HepG2 (cell line): ENCODE data around the gene MRPL30. TPM values are rescaled to one million over a fixed set of nuclear protein-coding genes. Genes with fewer than 3 reads are reported as not detected.
A peak's percentile ranks its signal among the peaks of the same experiment; 100 is the strongest.

Experiments used
- ATAD3A ChIP-seq: sonication (generic); formaldehyde crosslinking; IDR thresholded peaks from 2 replicates; pipeline ENCODE4 v1.4.0; 2020; ENCODE audit warnings: missing genetic modification reagents
- BORCS8-MEF2B ChIP-seq: sonication (generic); formaldehyde crosslinking; IDR thresholded peaks from 2 replicates; pipeline ENCODE4 v1.8.0; 2022; ENCODE audit warnings: mild to moderate bottlenecking, missing genetic modification reagents
- DNMT1 ChIP-seq: sonication (generic); formaldehyde crosslinking; IDR thresholded peaks from 2 replicates; pipeline ENCODE4 v1.5.1; 2020; ENCODE audit warnings: mild to moderate bottlenecking, missing genetic modification reagents
- GPN1 ChIP-seq: sonication (generic); formaldehyde crosslinking; IDR thresholded peaks from 2 replicates; pipeline ENCODE4 v1.5.1; 2020; ENCODE audit warnings: missing genetic modification reagents, borderline replicate concordance
- HDAC2 ChIP-seq: sonication (generic); formaldehyde crosslinking; IDR thresholded peaks from 2 replicates; pipeline ENCODE4 v1.4.0; 2020; ENCODE audit warnings: missing genetic modification reagents
- HNRNPH1 ChIP-seq: fragments of 200-400 bp; formaldehyde crosslinking; optimal IDR thresholded peaks from 2 replicates; pipeline ENCODE3; 2017; ENCODE audit warnings: mild to moderate bottlenecking, low read depth, low read length
- NONO ChIP-seq, 2 experiments: fragments of 450-650 bp in 1 of 2; sonication (generic) in 1 of 2; formaldehyde crosslinking in 1 of 2; IDR thresholded peaks in 1 of 2; conservative IDR thresholded peaks in 1 of 2; 2 replicates each; pipeline versions ENCODE4 v1.6.1 to v1.8.0; 2017 to 2022; ENCODE audit warnings: mild to moderate bottlenecking in 1 of 2, missing genetic modification reagents in 1 of 2, moderate library complexity in 1 of 2
- SPEN ChIP-seq: sonication (generic); formaldehyde crosslinking; IDR thresholded peaks from 2 replicates; pipeline ENCODE4 v1.5.1; 2020; ENCODE audit warnings: low read depth, mild to moderate bottlenecking, missing genetic modification reagents
- STAG1 ChIP-seq: sonication (generic); formaldehyde crosslinking; IDR thresholded peaks from 2 replicates; pipeline ENCODE4 v1.4.0; 2020; ENCODE audit warnings: missing genetic modification reagents
- STAT5B ChIP-seq: sonication (generic); formaldehyde crosslinking; IDR thresholded peaks from 2 replicates; pipeline ENCODE4 v1.4.0; 2020; ENCODE audit warnings: missing genetic modification reagents
- ZNF20 ChIP-seq: sonication (generic); formaldehyde crosslinking; IDR thresholded peaks from 2 replicates; pipeline ENCODE4 v1.4.0; 2020; ENCODE audit warnings: mild to moderate bottlenecking, moderate library complexity, missing genetic modification reagents
- ZNF446 ChIP-seq: sonication (generic); formaldehyde crosslinking; IDR thresholded peaks from 2 replicates; pipeline ENCODE4 v1.5.0; 2020; ENCODE audit warnings: mild to moderate bottlenecking, missing genetic modification reagents
- ZNF746 ChIP-seq: sonication (generic); formaldehyde crosslinking; IDR thresholded peaks from 2 replicates; pipeline ENCODE4 v1.8.0; 2022; ENCODE audit warnings: mild to moderate bottlenecking, missing genetic modification reagents
- ZNF782 ChIP-seq: sonication (generic); formaldehyde crosslinking; IDR thresholded peaks from 2 replicates; pipeline ENCODE4 v1.4.0; 2020; ENCODE audit warnings: missing genetic modification reagents, mild to moderate bottlenecking, borderline replicate concordance
- ZSCAN12 ChIP-seq: sonication (generic); formaldehyde crosslinking; IDR thresholded peaks from 2 replicates; pipeline ENCODE4 v1.9.0; 2021; ENCODE audit warnings: mild to moderate bottlenecking, missing genetic modification reagents
- polyA plus RNA-seq, 8 experiments: library from polyadenylated mRNA; depleted of rRNA in 3 of 8; stranded (reverse) in 7 of 8; unstranded in 1 of 8; fragments of >200 nt; fragmentation: Illumina TruSeq in 4 of 8; extraction: Trizol in 4 of 8; gene quantifications; 2 replicates each; pipeline versions ENCODE4 v1.2.1 to v1.2.3, GENCODE V29; 2011 to 2016; ENCODE audit warnings: low read depth in 4 of 8, missing spikeins in 1 of 8, mixed read lengths in 1 of 8; ENCODE audit not compliant: insufficient read depth in 1 of 8
- total RNA-seq, 5 experiments: library from RNA; depleted of rRNA; stranded (reverse); fragments of >200 nt; fragmentation: Illumina TruSeq; extraction: Trizol; gene quantifications; 2 replicates each; pipeline ENCODE4 v1.2.3, GENCODE V29; 2016; ENCODE audit warnings: low read depth in 1 of 5
- TF ChIP-seq, protein P1 (sequence below): IDR thresholded peaks from 2 replicates; pipeline ENCODE4 v1.6.1; 2016; ENCODE audit warnings: low read depth, borderline replicate concordance
- TF ChIP-seq, protein P2 (sequence below): IDR thresholded peaks from 2 replicates; pipeline ENCODE4 v1.6.1; 2016
- TF ChIP-seq, protein P3 (sequence below): sonication (generic); formaldehyde crosslinking; IDR thresholded peaks from 2 replicates; pipeline ENCODE4 v1.4.0; 2020; ENCODE audit warnings: missing genetic modification reagents
- TF ChIP-seq, protein P4 (sequence below): sonication (generic); formaldehyde crosslinking; IDR thresholded peaks from 2 replicates; pipeline ENCODE4 v1.4.0; 2020; ENCODE audit warnings: missing genetic modification reagents
- TF ChIP-seq, protein P5 (sequence below): IDR thresholded peaks from 2 replicates; pipeline ENCODE4 v1.6.1; 2016; ENCODE audit warnings: missing compliant biosample characterization, missing genetic modification reagents, borderline replicate concordance
- TF ChIP-seq, protein P6 (sequence below): sonication (generic); formaldehyde crosslinking; IDR thresholded peaks from 2 replicates; pipeline ENCODE4 v1.4.0; 2020; ENCODE audit warnings: missing genetic modification reagents
- TF ChIP-seq, protein P7 (sequence below): sonication (generic); formaldehyde crosslinking; IDR thresholded peaks from 2 replicates; pipeline ENCODE4 v1.8.0; 2022; ENCODE audit warnings: mild to moderate bottlenecking, missing genetic modification reagents, borderline replicate concordance
- TF ChIP-seq, protein P8 (sequence below): IDR thresholded peaks from 2 replicates; pipeline ENCODE4 v1.6.1; 2016; ENCODE audit warnings: missing genetic modification reagents, missing compliant biosample characterization

MRPL30 gene
- total and polyA plus RNA-seq, 2 of the 13 experiments (the other 11 are each of a cell fraction or from before 2014, with no cell fraction given), result 30.2 to 75.3 TPM

DNA sequence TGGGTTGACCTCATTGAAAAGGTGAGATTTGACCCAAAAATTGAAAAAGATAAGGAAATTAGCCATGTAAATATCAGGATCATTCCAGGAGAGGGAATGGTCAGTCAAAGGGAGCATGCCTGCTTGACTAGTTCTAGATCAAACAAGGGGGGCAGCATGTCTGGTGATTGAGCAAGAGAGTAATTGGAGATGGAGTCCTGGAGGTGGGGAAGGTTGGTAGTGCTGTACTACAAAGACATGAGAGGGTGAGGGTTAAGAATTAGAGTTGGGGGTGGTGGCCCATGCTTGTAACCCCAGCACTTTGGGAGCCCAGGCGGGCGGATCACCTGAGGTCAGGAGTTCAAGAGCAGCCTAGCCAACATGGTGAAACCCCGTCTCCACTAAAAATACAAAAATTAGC lies 2.0 kb downstream of the MRPL30 start (continued):
- no peak for TF ChIP-seq ZNF20
- no peak for TF ChIP-seq SPEN
- no peak for TF ChIP-seq STAT5B (CRISPR knock-in tag)
- TF ChIP-seq GPN1 (CRISPR knock-in tag), result no peak
- no peak for TF ChIP-seq ZNF746
- TF ChIP-seq, protein P1, sequence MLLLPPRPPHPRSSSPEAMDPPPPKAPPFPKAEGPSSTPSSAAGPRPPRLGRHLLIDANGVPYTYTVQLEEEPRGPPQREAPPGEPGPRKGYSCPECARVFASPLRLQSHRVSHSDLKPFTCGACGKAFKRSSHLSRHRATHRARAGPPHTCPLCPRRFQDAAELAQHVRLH (CRISPR knock-in tag), result no peak
- TF ChIP-seq ATAD3A, result no peak
- TF ChIP-seq HDAC2 (CRISPR knock-in tag), result no peak
- TF ChIP-seq STAG1 (CRISPR knock-in tag), result no peak
- TF ChIP-seq, protein P2, sequence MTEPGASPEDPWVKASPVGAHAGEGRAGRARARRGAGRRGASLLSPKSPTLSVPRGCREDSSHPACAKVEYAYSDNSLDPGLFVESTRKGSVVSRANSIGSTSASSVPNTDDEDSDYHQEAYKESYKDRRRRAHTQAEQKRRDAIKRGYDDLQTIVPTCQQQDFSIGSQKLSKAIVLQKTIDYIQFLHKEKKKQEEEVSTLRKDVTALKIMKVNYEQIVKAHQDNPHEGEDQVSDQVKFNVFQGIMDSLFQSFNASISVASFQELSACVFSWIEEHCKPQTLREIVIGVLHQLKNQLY, result peak; percentile 22; the same call in 1 of the 2 replicates
- no peak for TF ChIP-seq NONO (IDR thresholded peaks at IDR 0.05)
- TF ChIP-seq NONO (CRISPR knock-in tag; conservative IDR thresholded peaks at IDR 0.05), result peak; percentile 81
- peak; percentile 56; the same call in 1 of the 2 replicates for TF ChIP-seq ZNF782 (CRISPR knock-in tag)
- TF ChIP-seq, protein P3, sequence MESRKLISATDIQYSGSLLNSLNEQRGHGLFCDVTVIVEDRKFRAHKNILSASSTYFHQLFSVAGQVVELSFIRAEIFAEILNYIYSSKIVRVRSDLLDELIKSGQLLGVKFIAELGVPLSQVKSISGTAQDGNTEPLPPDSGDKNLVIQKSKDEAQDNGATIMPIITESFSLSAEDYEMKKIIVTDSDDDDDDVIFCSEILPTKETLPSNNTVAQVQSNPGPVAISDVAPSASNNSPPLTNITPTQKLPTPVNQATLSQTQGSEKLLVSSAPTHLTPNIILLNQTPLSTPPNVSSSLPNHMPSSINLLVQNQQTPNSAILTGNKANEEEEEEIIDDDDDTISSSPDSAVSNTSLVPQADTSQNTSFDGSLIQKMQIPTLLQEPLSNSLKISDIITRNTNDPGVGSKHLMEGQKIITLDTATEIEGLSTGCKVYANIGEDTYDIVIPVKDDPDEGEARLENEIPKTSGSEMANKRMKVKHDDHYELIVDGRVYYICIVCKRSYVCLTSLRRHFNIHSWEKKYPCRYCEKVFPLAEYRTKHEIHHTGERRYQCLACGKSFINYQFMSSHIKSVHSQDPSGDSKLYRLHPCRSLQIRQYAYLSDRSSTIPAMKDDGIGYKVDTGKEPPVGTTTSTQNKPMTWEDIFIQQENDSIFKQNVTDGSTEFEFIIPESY, result no peak
- TF ChIP-seq, protein P4, sequence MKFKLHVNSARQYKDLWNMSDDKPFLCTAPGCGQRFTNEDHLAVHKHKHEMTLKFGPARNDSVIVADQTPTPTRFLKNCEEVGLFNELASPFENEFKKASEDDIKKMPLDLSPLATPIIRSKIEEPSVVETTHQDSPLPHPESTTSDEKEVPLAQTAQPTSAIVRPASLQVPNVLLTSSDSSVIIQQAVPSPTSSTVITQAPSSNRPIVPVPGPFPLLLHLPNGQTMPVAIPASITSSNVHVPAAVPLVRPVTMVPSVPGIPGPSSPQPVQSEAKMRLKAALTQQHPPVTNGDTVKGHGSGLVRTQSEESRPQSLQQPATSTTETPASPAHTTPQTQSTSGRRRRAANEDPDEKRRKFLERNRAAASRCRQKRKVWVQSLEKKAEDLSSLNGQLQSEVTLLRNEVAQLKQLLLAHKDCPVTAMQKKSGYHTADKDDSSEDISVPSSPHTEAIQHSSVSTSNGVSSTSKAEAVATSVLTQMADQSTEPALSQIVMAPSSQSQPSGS (CRISPR knock-in tag), result no peak; the same call in 1 of the 2 replicates
- TF ChIP-seq, protein P5, sequence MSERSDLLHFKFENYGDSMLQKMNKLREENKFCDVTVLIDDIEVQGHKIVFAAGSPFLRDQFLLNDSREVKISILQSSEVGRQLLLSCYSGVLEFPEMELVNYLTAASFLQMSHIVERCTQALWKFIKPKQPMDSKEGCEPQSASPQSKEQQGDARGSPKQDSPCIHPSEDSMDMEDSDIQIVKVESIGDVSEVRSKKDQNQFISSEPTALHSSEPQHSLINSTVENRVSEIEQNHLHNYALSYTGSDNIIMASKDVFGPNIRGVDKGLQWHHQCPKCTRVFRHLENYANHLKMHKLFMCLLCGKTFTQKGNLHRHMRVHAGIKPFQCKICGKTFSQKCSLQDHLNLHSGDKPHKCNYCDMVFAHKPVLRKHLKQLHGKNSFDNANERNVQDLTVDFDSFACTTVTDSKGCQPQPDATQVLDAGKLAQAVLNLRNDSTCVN (CRISPR knock-in tag), result peak; percentile 95
- TF ChIP-seq DNMT1 (CRISPR knock-in tag), result no peak
- TF ChIP-seq BORCS8-MEF2B (CRISPR knock-in tag), result no peak
- no peak for TF ChIP-seq ZSCAN12
- TF ChIP-seq, protein P6, sequence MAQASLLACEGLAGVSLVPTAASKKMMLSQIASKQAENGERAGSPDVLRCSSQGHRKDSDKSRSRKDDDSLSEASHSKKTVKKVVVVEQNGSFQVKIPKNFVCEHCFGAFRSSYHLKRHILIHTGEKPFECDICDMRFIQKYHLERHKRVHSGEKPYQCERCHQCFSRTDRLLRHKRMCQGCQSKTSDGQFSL, result peak; percentile 84; the same call in 1 of the 2 replicates
- TF ChIP-seq, protein P7, sequence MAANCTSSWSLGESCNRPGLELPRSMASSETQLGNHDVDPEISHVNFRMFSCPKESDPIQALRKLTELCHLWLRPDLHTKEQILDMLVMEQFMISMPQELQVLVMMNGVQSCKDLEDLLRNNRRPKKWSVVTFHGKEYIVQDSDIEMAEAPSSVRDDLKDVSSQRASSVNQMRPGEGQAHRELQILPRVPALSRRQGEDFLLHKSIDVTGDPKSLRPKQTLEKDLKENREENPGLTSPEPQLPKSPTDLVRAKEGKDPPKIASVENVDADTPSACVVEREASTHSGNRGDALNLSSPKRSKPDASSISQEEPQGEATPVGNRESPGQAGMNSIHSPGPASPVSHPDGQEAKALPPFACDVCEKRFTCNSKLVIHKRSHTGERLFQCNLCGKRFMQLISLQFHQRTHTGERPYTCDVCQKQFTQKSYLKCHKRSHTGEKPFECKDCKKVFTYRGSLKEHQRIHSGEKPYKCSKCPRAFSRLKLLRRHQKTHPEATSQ (CRISPR knock-in tag), result no peak
- no peak for TF ChIP-seq HNRNPH1
- TF ChIP-seq ZNF446 (CRISPR knock-in tag), result no peak
- TF ChIP-seq, protein P8, sequence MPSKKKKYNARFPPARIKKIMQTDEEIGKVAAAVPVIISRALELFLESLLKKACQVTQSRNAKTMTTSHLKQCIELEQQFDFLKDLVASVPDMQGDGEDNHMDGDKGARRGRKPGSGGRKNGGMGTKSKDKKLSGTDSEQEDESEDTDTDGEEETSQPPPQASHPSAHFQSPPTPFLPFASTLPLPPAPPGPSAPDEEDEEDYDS, result no peak
